Smooth muscle cell (in vitro differentiated cells): ENCODE data around the gene ATP13A1. TPM values are rescaled to one million over a fixed set of nuclear protein-coding genes. Genes with fewer than 3 reads are reported as not detected.
A peak's percentile ranks its signal among the peaks of the same experiment; 100 is the strongest.
"Not testable (repeated sequence)": the region's sequence is repeated elsewhere in the genome, so short reads cannot be mapped to it uniquely, and the experiment has no call there.

Experiments
- DNase-seq: peaks from one replicate; lab custom pipeline; 2025; ENCODE audit not compliant: unreplicated experiment; lab: John Stamatoyannopoulos, UW
- H2AFZ ChIP-seq: fragments of 200-600 bp; sonication (generic); 2 replicates; pipeline ENCODE4 v1.6.0; 2016; ENCODE audit warnings: antibody characterized with exemption, low read depth, mild to moderate bottlenecking
- H3F3A ChIP-seq: fragments of 200-600 bp; sonication (generic); 2 replicates; pipeline ENCODE4 v1.6.0; 2017; ENCODE audit warnings: antibody characterized with exemption, low read depth
- H3K27ac ChIP-seq: fragments of 200-600 bp; sonication (generic); 2 replicates; pipeline ENCODE4 v1.5.1; 2016; ENCODE audit warnings: low read depth, mild to moderate bottlenecking
- H3K27me3 ChIP-seq: fragments of 200-600 bp; sonication (generic); 2 replicates; pipeline ENCODE4 v1.6.1; 2016; ENCODE audit warnings: low read depth, mild to moderate bottlenecking
- H3K36me3 ChIP-seq: fragments of 200-600 bp; sonication (generic); 2 replicates; pipeline ENCODE4 v1.5.1; 2016; ENCODE audit warnings: low read depth
- H3K4me1 ChIP-seq: fragments of 200-600 bp; sonication (generic); 2 replicates; pipeline ENCODE4 v1.5.1; 2016; ENCODE audit warnings: low read depth
- H3K4me2 ChIP-seq: fragments of 200-600 bp; sonication (generic); 2 replicates; pipeline ENCODE4 v1.6.0; 2016; ENCODE audit warnings: mild to moderate bottlenecking
- H3K4me3 ChIP-seq: fragments of 200-600 bp; sonication (generic); 2 replicates; pipeline ENCODE4 v1.5.1; 2016; ENCODE audit warnings: mild to moderate bottlenecking
- H3K79me2 ChIP-seq: fragments of 200-600 bp; sonication (generic); 2 replicates; pipeline ENCODE4 v1.6.0; 2016; ENCODE audit warnings: low read depth, mild to moderate bottlenecking
- H3K9ac ChIP-seq: fragments of 200-600 bp; sonication (generic); 2 replicates; pipeline ENCODE4 v1.6.0; 2016; ENCODE audit warnings: low read depth
- H3K9me3 ChIP-seq: fragments of 200-600 bp; sonication (generic); replicated peaks from 2 replicates; pipeline ENCODE4 v1.5.1; 2016; ENCODE audit warnings: low read depth
- H4K20me1 ChIP-seq: fragments of 200-600 bp; sonication (generic); 2 replicates; pipeline ENCODE4 v1.6.0; 2016; ENCODE audit warnings: low read depth
- WGBS: methylation state at CpG from one replicate; pipeline ENCODE4 v1.1.7; 2016; ENCODE audit warnings: low lambda C conversion rate; 5-methylcytosine and 5-hydroxymethylcytosine counted together
- polyA plus RNA-seq: library from polyadenylated mRNA; unstranded; fragments of >200 nt; fragmentation: Nextera tagmentation; extraction: Ambion mirVana; gene quantifications from 2 replicates; pipeline ENCODE4 v1.2.1, GENCODE V29; 2016
- total RNA-seq: library from RNA; depleted of rRNA; stranded (reverse); fragments of >200 nt; gene quantifications from 2 replicates; pipeline ENCODE4 v1.2.3, GENCODE V29; 2014
- TF ChIP-seq, protein P1 (sequence below): fragments of 200-600 bp; sonication (generic); IDR thresholded peaks from 2 replicates; pipeline ENCODE4 v1.5.1; 2017; ENCODE audit warnings: borderline replicate concordance, mild to moderate bottlenecking, antibody characterized with exemption; ENCODE audit not compliant: insufficient read depth, poor library complexity, severe bottlenecking

ATP13A1 gene
- total and polyA plus RNA-seq, 2 experiments from 2014 or later = 48.1 to 51.4 TPM

DNA sequence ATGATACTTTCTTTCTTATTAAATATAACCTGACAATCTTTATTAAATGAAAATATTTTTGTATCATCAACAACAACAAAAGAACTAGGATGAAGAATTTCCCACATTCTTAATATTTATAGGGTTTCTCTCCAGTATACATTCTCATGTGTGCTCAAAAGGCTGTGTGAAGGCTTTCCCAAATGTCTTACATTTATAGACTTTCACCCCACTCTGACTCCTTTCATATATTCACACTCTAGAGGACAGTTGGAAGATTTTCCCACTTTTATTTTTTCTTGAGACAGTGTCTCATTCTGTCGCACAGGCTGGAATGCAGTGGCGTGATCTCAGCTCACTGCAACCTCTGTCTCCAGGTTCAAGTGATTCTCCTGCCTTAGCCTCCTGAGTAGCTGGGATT lies 47.0 kb upstream of the ATP13A1 start:
- TF ChIP-seq, protein P1, sequence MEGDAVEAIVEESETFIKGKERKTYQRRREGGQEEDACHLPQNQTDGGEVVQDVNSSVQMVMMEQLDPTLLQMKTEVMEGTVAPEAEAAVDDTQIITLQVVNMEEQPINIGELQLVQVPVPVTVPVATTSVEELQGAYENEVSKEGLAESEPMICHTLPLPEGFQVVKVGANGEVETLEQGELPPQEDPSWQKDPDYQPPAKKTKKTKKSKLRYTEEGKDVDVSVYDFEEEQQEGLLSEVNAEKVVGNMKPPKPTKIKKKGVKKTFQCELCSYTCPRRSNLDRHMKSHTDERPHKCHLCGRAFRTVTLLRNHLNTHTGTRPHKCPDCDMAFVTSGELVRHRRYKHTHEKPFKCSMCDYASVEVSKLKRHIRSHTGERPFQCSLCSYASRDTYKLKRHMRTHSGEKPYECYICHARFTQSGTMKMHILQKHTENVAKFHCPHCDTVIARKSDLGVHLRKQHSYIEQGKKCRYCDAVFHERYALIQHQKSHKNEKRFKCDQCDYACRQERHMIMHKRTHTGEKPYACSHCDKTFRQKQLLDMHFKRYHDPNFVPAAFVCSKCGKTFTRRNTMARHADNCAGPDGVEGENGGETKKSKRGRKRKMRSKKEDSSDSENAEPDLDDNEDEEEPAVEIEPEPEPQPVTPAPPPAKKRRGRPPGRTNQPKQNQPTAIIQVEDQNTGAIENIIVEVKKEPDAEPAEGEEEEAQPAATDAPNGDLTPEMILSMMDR = no peak
- H3F3A ChIP-seq = peaks cover 6% of the 10 kb centered on the region
- peaks cover 80% of the 10 kb centered on the region for H3K9me3 ChIP-seq
- H3K4me3 ChIP-seq = peak overlapping the region; percentile 9
- 98% methylated on average over 2 of the region's 2 CpGs for whole genome bisulfite sequencing
- DNase-seq = no peak
- no peaks in the 10 kb centered on the region for H3K79me2 ChIP-seq
- no peak overlapping the region for H3K9ac ChIP-seq
- peaks cover 53% of the 10 kb centered on the region for H3K36me3 ChIP-seq
- H2AFZ ChIP-seq = no peak overlapping the region
- H3K27ac ChIP-seq = no peak overlapping the region
- H3K4me1 ChIP-seq = no peaks in the 10 kb centered on the region
- H3K27me3 ChIP-seq = no peaks in the 10 kb centered on the region
- H3K4me2 ChIP-seq = no peak overlapping the region
- no peaks in the 10 kb centered on the region for H4K20me1 ChIP-seq

GRCh38 chr19:19704836-19705235 lies 41.4 kb upstream of the ATP13A1 start:
- DNase-seq = no peak
- peaks cover 43% of the 10 kb centered on the region for H3K9me3 ChIP-seq
- H3K4me1 ChIP-seq = no peaks in the 10 kb centered on the region
- H3K27ac ChIP-seq = no peak overlapping the region
- no peak overlapping the region for H3K9ac ChIP-seq
- H3K4me2 ChIP-seq = no peak overlapping the region
- TF ChIP-seq, protein P1 = no peak
- H3F3A ChIP-seq = no peaks in the 10 kb centered on the region
- no peak overlapping the region for H2AFZ ChIP-seq
- H3K27me3 ChIP-seq = no peaks in the 10 kb centered on the region
- no peaks in the 10 kb centered on the region for H4K20me1 ChIP-seq
- H3K36me3 ChIP-seq = peaks cover 9% of the 10 kb centered on the region
- no peak overlapping the region for H3K4me3 ChIP-seq
- WGBS = 95% methylated on average over 6 of the region's 6 CpGs
- no peaks in the 10 kb centered on the region for H3K79me2 ChIP-seq

GRCh38 chr19:19700493-19700892 lies 37.0 kb upstream of the ATP13A1 start:
- not testable (repeated sequence) for H3K27ac ChIP-seq, H3K4me3 ChIP-seq, H4K20me1 ChIP-seq, H3K9ac ChIP-seq, H3K4me2 ChIP-seq, H3K36me3 ChIP-seq, H3K9me3 ChIP-seq, H2AFZ ChIP-seq, H3K4me1 ChIP-seq, H3K27me3 ChIP-seq, H3F3A ChIP-seq, H3K79me2 ChIP-seq, DNase-seq
- WGBS = 100% methylated on average over 1 of the region's 1 CpG

GRCh38 chr19:19697589-19697988 lies 34.1 kb upstream of the ATP13A1 start:
- no peak overlapping the region for H2AFZ ChIP-seq
- H3K9me3 ChIP-seq = no peaks in the 10 kb centered on the region
- no peaks in the 10 kb centered on the region for H4K20me1 ChIP-seq
- H3K4me1 ChIP-seq = no peaks in the 10 kb centered on the region
- no peaks in the 10 kb centered on the region for H3K79me2 ChIP-seq
- TF ChIP-seq, protein P1 = no peak
- H3K27ac ChIP-seq = no peak overlapping the region
- 96% methylated on average over 5 of the region's 5 CpGs for WGBS
- H3K27me3 ChIP-seq = no peaks in the 10 kb centered on the region
- no peak overlapping the region for H3K4me2 ChIP-seq
- DNase-seq = no peak
- H3K4me3 ChIP-seq = no peak overlapping the region
- H3F3A ChIP-seq = no peaks in the 10 kb centered on the region
- no peaks in the 10 kb centered on the region for H3K36me3 ChIP-seq
- H3K9ac ChIP-seq = no peak overlapping the region
